ENCODE data around the gene HUS1.

Gene HUS1

DNA sequence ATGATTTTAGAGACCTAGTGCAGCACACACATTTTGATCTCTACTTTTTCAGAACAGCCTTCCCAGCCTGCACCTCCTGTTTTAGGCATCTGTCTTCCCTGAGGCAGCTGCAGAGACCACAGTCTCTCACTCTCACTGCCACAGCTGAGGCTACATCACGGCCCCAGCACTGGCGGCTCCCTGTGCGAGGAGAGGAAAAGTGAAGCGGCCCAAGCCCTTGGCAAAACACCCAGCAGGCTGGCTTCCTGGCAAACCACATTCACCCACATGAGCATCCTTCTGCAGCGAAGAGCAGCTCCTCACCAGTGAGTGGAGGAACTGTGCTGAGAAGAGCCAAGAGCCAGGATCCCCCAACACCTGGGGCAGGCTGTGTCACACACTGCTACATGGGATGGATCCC is 14.0 kb downstream of the HUS1 start:
- no peaks in the 10 kb centered on the region for H4K20me1 ChIP-seq (ENCODE audit: insufficient read depth, low read length)
- no peaks in the 10 kb centered on the region for H3K9me2 ChIP-seq (replicated peaks; ENCODE audit: insufficient read depth, low read length)
- no peak overlapping the region for H2AFZ ChIP-seq (ENCODE audit: low read length)
- H3F3A ChIP-seq (ENCODE audit: insufficient read depth, low read length) = no peaks in the 10 kb centered on the region
- H3K9me3 ChIP-seq (replicated peaks; ENCODE audit: insufficient read depth, low read length) = no peaks in the 10 kb centered on the region
- TF ChIP-seq EZH2phosphoT487 (IDR thresholded peaks at IDR 0.05; ENCODE audit: low read length) = no peak
- TF ChIP-seq, protein P1, sequence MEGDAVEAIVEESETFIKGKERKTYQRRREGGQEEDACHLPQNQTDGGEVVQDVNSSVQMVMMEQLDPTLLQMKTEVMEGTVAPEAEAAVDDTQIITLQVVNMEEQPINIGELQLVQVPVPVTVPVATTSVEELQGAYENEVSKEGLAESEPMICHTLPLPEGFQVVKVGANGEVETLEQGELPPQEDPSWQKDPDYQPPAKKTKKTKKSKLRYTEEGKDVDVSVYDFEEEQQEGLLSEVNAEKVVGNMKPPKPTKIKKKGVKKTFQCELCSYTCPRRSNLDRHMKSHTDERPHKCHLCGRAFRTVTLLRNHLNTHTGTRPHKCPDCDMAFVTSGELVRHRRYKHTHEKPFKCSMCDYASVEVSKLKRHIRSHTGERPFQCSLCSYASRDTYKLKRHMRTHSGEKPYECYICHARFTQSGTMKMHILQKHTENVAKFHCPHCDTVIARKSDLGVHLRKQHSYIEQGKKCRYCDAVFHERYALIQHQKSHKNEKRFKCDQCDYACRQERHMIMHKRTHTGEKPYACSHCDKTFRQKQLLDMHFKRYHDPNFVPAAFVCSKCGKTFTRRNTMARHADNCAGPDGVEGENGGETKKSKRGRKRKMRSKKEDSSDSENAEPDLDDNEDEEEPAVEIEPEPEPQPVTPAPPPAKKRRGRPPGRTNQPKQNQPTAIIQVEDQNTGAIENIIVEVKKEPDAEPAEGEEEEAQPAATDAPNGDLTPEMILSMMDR (IDR thresholded peaks at IDR 0.05; ENCODE audit: low read length) = no peak
- TF ChIP-seq EZH2 (optimal IDR thresholded peaks at IDR 0.05; ENCODE audit: low read depth, low read length) = no peak
- peaks cover 8% of the 10 kb centered on the region; the same call in 1 of the 2 replicates for H3K79me2 ChIP-seq (ENCODE audit: low read length)
- no peaks in the 10 kb centered on the region for H3K4me1 ChIP-seq (ENCODE audit: low read length)
- H3K9ac ChIP-seq (ENCODE audit: low read length) = no peak overlapping the region
- no peak overlapping the region for H3K4me2 ChIP-seq (ENCODE audit: low read depth, low read length)
- H3K4me3 ChIP-seq (ENCODE audit: low read length) = no peak overlapping the region
- DNase-seq = no peak
- H3K27me3 ChIP-seq (replicated peaks; ENCODE audit: insufficient read depth, low read length) = no peaks in the 10 kb centered on the region
- H3K36me3 ChIP-seq (replicated peaks; ENCODE audit: insufficient read depth, low read length) = peaks cover 3% of the 10 kb centered on the region
- no peak overlapping the region for H3K27ac ChIP-seq (ENCODE audit: low read length)

DNA sequence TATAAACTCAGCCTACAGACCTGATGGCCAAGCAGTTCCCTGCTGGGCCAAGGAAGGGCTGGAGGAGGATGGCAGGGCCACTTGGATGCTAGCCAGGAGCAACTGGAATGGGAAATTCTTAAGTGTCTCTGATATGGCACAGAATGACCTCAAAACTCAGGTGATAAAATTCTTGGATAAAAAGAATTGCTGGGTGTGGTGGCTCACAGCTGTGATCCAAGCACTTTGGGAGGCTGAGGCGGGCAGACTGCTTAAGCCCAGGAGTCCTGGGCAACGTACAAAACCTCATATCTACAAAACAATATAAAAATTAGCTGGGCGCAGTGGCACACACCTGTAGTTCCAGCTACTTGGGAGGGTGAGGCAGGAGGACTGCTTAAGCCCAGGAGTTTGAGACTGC is 17.2 kb downstream of the HUS1 start:
- Histone ChIP-seq H3K9me3 (replicated peaks; ENCODE audit: insufficient read depth, low read length) (no peaks in the 10 kb centered on the region), H3K79me2 (ENCODE audit: low read length) (peaks cover 6% of the 10 kb centered on the region; the same call in 1 of the 2 replicates), H3K4me2 (ENCODE audit: low read depth, low read length) (no peak overlapping the region), H3K4me3 (ENCODE audit: low read length) (no peak overlapping the region), H3K4me1 (ENCODE audit: low read length) (no peaks in the 10 kb centered on the region), H3K36me3 (replicated peaks; ENCODE audit: insufficient read depth, low read length) (peaks cover 3% of the 10 kb centered on the region), H2AFZ (ENCODE audit: low read length) (no peak overlapping the region), H3K9me2 (replicated peaks; ENCODE audit: insufficient read depth, low read length) (no peaks in the 10 kb centered on the region), H3K9ac (ENCODE audit: low read length) (no peak overlapping the region), H3K27ac (ENCODE audit: low read length) (no peak overlapping the region), H3K27me3 (replicated peaks; ENCODE audit: insufficient read depth, low read length) (no peaks in the 10 kb centered on the region), H4K20me1 (ENCODE audit: insufficient read depth, low read length) (no peaks in the 10 kb centered on the region), H3F3A (ENCODE audit: insufficient read depth, low read length) (no peaks in the 10 kb centered on the region)
- TF ChIP-seq EZH2phosphoT487 (IDR thresholded peaks at IDR 0.05; ENCODE audit: low read length) = no peak
- TF ChIP-seq, protein P1 (IDR thresholded peaks at IDR 0.05; ENCODE audit: low read length) = no peak
- TF ChIP-seq EZH2 (optimal IDR thresholded peaks at IDR 0.05; ENCODE audit: low read depth, low read length) = no peak
- DNase-seq = no peak

- Histone ChIP-seq H3K9me3 (replicated peaks; ENCODE audit: insufficient read depth, low read length) (no peaks in the 10 kb centered on the region), H3F3A (ENCODE audit: insufficient read depth, low read length) (peaks cover 2% of the 10 kb centered on the region), H3K4me2 (ENCODE audit: low read depth, low read length) (no peak overlapping the region), H3K27ac (ENCODE audit: low read length) (no peak overlapping the region), H3K79me2 (ENCODE audit: low read length) (no peaks in the 10 kb centered on the region), H2AFZ (ENCODE audit: low read length) (no peak overlapping the region), H3K9me2 (replicated peaks; ENCODE audit: insufficient read depth, low read length) (no peaks in the 10 kb centered on the region), H3K36me3 (replicated peaks; ENCODE audit: insufficient read depth, low read length) (peaks cover 5% of the 10 kb centered on the region; the same call in 1 of the 2 replicates), H3K4me1 (ENCODE audit: low read length) (peaks cover 17% of the 10 kb centered on the region), H3K4me3 (ENCODE audit: low read length) (no peak overlapping the region), H3K27me3 (replicated peaks; ENCODE audit: insufficient read depth, low read length) (no peaks in the 10 kb centered on the region), H3K9ac (ENCODE audit: low read length) (no peak overlapping the region), H4K20me1 (ENCODE audit: insufficient read depth, low read length) (no peaks in the 10 kb centered on the region)
- DNase-seq = no peak
- TF ChIP-seq, protein P1 (IDR thresholded peaks at IDR 0.05; ENCODE audit: low read length) = no peak
- TF ChIP-seq EZH2phosphoT487 (IDR thresholded peaks at IDR 0.05; ENCODE audit: low read length) = no peak
- no peak for TF ChIP-seq EZH2 (optimal IDR thresholded peaks at IDR 0.05; ENCODE audit: low read depth, low read length)
Observed at GRCh38 chr7:47957156-47957555, 22.3 kb downstream of the HUS1 start.
